HG02981 (cell line): ENCODE data around the gene JMJD7.

ENCODE experiments used
- ATAC-seq: cut with Tn5 transposase; IDR thresholded peaks from one replicate; pipeline ENCODE4 v1.9.1; 2021; ENCODE audit warnings: mild to moderate bottlenecking, moderate library complexity; ENCODE audit not compliant: unreplicated experiment

The JMJD7 gene

GRCh38 chr15:41861736-41862356, 34.0 kb downstream of the JMJD7 start:
- ATAC-seq = no peak

DNA sequence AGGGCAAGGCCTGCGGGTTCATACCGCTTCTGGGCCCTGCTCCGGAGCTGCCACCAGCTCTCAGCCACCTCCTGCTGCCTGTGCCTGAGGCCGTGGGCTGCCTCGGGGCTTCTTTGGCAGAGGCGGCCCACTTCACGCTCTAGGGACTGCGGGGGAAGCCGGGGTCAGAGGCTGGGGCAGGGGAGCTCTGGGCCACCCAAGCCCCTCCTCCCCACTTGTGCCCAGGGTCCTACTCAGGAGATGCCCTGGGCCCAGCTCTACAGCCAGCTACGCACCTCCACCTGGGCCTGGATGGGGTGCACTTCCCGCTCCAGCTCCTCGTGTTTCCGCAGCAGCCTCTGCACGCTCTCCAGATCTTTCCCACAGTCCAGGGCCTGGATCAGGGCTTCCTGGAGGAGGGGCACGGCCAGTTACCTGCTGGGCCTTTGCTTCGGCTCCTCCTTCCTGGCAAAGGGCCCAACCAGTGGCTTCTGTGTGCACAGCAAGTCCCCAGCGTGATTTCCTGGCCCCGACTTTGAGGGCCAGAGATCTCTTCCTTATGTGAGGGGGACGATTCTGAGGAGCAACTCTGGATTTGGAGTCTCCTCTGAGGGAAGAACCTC, 34.7 kb downstream of the JMJD7 start:
- ATAC-seq = no peak

DNA sequence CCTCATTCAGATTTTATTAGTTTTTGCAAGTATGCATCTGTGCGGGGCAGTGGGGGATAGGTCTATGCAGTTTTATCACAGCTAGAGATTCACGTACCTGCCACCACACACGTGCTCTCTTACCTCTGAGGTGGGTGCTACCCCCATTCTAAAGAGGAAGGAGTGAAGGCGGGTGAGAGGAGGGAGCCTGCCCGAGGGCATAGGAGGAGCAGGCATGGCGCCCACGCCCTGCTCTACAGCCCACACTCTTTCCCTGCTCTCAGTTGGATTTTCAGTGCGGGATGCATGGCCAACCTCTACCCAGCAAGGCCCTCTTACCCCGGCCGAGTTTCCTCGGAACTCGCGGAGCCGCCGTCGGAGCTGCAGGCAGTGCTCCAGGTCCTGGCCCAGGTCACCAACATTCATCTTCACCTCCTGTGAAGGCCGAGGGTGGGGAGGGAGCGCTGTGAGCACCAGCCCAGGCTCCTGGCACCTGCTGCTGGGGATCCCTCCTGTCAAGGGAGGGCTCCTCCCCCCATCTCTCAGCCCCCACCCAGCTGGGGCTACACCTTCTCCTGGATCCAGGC, 37.7 kb downstream of the JMJD7 start:
- ATAC-seq = no peak

DNA sequence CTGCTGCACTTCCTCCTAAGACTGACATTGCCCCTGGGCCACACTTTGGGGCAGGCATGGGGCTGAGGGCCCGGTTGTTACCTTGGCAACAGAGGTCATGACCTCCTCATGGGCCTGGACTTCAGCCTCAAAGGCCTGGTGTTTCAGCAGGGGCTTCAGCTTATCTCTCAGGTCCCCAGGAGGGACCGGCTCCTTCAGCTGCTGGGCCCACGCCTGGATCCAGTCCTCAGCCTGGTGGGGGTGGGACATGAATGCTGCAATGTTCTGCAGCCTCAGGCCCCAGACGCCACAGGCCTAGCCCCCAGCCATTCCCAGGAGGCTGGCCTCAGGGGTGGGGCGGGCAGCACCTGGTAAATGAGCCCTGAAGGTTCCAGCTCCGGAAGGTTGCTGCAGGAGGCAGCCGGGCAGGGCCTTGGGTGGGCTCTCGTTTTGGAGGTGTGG, 38.4 kb downstream of the JMJD7 start:
- ATAC-seq = no peak

DNA sequence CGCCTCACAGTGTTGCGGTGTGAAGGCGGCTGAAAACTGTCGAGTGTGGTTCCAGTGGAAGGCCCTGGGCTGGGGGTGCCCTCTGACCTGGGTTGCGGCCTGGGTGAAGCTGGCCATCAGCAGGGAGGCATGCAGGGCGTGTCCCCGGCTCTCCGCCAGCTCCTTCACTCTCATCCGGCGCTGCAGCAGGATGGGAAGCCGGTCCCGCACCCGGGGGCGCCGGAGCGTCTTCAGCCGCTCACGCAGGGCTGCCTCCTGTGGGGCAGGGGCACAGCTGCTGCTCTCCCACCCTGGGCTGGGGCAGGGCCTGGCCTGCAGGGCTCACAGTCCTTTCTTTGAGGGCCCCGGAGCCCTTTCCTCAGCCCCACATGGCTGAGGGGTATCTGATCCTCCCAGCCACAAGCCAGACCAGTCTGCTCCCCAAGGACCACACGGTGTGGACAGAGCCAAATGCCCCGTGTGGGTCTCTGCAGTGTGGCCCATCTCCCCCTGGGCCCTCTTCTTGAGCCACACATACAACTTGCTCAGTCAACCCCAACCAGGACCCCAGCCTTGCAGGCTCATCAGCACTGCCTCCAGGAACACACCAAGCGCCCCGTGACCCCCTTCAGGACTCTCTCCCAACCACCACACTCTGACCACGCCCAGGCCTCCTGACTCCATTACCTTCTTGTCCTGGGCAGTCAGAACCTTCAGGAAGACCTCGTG, 39.1 kb downstream of the JMJD7 start:
- no peak for ATAC-seq

DNA sequence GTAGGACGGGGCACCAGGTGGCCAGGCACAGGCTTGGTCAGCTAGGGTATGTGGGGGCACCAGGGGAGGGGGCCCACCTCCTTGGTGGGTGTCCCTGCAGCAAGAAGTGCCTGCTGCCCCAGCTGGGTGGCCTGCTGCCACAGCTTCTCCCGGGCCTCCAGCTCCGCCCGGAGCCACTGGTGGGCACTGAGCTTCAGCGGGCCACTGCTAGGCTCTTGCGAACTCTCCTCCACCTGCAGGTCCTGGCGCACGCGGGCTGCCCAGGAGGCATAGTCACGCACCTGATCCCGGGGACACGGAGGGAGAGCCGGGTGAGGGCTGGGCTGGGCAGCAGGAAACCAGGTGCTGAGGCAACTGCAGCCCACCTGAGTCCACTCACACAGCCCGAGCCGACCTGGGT, 40.4 kb downstream of the JMJD7 start:
- no peak for ATAC-seq

GRCh38 chr15:41869770-41870688, 42.1 kb downstream of the JMJD7 start:
- no peak for ATAC-seq

GRCh38 chr15:41870689-41871081, 42.8 kb downstream of the JMJD7 start:
- ATAC-seq = no peak

- no peak for ATAC-seq
Measured at GRCh38 chr15:41871175-41871905, 43.4 kb downstream of the JMJD7 start.

DNA sequence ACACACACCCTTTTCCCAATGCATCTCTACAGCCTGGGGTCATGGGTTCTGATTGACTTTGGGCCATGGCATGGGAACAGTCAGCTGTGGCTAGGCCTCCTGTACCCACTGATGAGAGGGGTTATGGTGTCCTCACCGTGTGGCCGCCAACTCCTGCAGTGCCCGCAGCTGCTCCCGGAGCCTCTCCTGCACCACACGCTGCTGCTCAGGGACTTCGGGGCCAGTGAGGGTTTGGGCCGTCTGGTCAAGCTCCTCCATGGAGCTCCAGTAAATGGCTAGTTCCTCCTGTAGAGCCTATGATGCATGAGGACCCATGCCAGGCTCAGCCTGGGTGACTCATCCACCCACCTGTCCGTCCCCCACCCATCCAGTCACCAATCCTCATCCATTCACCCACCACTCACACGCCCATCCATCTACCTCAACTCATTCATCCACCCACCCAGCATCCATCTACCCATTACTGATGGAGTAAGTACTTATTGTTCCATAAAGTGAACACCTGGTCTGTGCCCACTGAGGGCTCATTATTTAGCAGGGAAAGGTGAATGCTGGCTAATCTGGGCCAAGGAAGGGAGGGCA, 44.4 kb downstream of the JMJD7 start:
- no peak for ATAC-seq

DNA sequence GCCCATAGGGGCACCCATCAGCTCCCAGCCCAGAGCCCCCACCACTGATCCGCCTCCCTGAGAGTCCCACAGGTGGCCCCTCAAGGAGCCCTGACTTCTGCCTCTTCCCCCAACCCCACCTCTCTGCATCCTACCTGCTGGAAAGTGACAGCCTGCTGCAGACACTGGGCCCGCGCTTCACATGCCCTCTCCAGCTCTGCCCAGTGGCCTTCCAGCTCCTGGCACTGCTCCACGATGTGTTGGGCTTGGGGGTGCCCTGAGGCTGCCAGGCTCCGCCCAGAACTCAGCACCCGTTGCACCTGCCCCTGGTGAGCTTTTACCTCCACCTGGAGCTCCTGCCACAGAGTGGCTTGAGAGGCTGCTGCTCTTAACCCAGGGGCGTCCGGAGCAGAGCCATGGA, 45.8 kb downstream of the JMJD7 start:
- ATAC-seq = no peak

DNA sequence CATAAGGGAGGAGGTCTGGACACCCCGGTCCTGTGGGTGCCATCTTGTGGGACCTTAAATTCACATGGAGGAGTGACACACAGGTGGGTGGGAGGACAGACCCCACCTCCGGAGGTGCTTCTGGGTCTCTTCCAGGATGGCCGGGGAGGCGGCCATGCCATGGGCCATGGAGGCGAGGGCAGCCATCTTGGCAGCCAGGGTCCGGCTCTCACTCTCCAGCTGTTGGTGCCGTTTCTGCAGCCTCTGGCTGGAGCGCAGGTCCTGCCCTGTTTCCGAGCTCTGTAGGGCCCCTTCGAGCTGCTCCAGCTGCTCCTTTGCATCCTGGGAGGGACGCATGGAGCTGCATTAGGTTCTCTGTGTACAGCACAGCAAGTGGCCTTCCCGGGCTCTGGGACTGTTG, 46.8 kb downstream of the JMJD7 start:
- no peak for ATAC-seq

- ATAC-seq = no peak
Measured at GRCh38 chr15:41876007-41876406, 48.1 kb downstream of the JMJD7 start.

DNA sequence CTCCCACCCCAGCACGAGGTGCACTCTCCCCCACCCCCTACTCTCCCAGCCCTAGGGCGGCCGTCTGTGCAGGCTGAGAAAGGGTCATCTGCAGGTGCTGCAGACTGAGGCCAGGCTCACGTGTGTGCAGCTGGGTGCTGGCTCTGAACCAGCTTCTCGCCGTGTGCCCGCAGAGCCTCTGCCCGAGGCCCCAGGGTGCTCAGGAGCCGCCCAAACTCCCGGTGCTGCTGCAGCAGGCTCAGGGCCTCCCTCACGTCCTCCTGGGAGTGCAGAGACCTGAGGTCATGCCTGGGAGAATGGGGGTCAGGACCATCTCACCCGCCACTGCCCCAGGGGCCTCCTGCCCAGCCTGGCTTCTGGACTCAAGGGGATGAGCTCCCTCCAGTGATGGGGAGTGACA, 48.8 kb downstream of the JMJD7 start:
- ATAC-seq = no peak

DNA sequence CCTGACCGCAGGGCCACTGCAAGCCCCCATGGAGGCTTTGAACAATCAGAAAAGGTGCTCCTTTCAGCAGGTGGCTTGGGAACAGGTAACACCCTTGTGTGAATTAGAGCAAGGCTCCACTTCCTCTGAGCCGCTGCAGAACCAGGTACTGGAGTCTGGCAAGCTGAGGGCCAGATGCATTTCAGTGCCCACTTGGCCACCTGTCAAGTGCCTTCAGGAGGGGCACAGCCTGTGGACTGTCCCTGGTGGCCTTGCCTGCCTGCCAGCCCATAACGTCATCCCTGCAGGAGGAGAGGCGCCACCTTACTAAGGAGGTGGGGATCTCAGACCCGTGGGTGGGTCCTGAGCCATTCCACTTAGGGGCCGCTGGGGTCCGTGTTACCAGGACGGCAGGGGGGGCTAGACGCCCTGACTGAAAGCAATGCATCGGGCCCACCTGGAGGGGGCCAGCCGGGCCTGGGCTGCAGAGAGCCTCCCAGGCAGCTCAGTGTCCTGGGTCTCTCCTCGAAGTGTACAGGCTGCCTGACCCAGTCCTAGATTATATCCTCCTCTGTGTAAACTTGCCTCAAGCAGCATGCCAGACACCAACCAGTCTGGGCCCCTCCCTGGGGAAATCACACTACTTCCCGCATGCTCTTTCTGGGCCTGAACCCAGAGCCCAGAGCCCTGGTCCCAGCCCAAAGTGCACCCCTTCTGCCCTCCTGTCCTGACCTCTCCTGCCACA, 49.9 kb downstream of the JMJD7 start:
- ATAC-seq = no peak

DNA sequence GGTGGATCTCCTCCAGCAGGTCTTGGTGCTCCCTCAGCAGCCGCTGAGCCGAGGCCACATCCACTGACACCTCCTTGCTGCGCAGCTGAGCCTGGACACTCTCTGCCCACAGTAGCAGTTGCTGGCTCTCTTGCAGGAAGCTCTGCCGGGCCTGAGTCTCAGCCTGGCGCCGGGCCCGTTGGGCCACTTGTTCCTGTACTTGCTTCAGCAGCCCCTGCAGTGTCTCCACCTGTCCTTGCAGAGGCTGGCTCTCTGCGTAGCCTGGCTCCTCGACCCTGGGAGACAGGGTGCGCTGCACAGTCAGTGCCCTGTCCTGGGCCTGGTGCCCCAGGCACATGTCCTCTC, 50.4 kb downstream of the JMJD7 start:
- ATAC-seq = no peak

DNA sequence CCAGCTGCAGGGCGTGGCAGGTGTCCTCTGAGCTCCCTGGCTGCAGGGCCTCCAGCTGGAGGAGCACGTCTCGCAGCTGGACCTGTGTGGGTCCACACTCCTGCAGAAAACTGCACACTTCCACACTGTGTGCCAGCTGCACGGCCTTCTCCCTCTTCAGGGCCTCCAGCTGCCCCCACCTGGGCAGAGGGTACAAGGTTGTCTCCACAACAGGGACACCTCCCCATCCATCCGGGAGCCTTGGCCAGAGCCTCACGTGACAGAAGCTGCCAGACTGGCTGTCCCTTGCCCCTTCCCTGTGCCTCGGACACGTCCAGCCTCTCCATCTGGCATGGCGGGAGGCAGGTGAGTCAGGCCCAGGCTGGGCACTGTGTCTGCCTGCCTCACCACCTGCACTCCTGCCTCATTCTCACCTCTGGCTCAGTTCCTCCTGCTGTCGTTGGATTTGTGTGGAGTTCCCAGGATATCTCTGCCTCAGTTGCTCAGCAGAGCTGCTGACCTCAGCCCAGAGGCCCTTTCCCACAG, 51.5 kb downstream of the JMJD7 start:
- ATAC-seq = no peak

DNA sequence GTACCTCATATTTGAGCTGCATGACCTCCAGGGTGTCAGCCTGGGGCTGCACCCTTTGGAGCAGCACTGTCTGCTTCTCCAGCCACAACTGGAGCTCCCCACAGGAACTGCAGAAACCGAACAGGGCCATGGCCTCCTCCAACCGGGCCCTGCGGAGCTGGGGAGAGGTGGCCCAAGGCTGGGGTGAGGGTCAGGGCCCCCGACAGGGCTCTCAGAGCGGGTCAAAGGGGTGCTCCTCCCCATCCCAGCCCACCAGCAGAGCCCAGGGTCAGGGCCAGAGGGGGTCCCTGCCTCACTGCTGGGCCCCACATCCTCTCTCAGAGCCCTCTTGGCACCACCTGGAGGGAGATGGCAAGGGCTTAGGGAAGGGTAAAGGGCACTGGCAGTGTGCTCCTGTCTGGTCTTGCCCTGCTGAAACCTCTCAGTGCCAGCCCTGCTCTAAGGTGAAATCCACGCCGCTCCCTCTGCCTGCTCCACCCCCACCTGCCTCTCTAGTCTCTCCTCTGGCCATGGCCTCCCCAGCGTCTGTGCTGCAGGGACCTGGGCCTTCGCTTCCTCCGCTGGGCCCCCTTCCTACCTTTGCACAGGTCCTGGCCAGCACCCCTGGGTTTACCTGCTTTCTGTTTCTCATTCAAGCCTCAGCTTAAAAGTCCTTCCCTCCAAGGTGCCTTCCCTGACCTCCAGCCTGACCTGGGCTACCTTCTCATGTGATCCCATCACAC, 52.4 kb downstream of the JMJD7 start:
- no peak for ATAC-seq

GRCh38 chr15:41881086-41881485, 53.2 kb downstream of the JMJD7 start:
- no peak for ATAC-seq
